ENCODE measurements around the gene OTOP1. TPM values are rescaled to one million over a fixed set of nuclear protein-coding genes. Genes with fewer than 3 reads are reported as not detected.
"Not testable (repeated sequence)": the region's sequence is repeated elsewhere in the genome, so short reads cannot be mapped to it uniquely, and the experiment has no call there.

Gene OTOP1
- total and polyA plus RNA-seq, 9 donors: not detected

DNA sequence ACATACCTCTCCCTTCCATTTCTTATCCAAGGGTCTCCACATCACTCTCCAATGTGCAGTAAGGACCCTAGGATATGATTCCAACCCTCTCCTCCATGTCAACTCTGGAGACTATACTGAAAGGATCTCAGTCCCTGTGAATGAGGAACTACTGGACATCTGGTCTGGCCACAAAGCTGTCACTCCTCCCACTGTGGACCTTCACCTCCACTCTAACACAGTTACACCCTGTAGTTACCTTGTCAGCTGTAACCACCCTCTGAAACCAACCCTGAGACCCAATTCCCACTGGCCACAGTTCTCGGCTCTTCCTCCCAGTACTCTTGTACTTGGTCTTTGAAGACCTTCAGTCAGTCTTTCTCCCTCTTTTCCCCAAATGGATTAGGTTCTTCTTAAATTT is 18.4 kb upstream of the OTOP1 start:
- Histone ChIP-seq H3K9me3 (no peaks in the 10 kb centered on the region), H3K36me3 (no peaks in the 10 kb centered on the region), H3K4me1 (ENCODE audit: insufficient read depth) (peaks cover 9% of the 10 kb centered on the region), H3K4me3 (no peak overlapping the region), H3K27me3 (no peaks in the 10 kb centered on the region), H3K27ac (no peak overlapping the region)
- DNase-seq: no peak
- WGBS, 3 donors: 95 to 97% (median 97%) methylated on average over 1 of the region's 1 CpG
- intact Hi-C loops (cut with DNase I): no loop called here
- TF ChIP-seq EP300 (IDR thresholded peaks at IDR 0.05) (no peak), POLR2A (IDR thresholded peaks at IDR 0.05) (no peak)

DNA sequence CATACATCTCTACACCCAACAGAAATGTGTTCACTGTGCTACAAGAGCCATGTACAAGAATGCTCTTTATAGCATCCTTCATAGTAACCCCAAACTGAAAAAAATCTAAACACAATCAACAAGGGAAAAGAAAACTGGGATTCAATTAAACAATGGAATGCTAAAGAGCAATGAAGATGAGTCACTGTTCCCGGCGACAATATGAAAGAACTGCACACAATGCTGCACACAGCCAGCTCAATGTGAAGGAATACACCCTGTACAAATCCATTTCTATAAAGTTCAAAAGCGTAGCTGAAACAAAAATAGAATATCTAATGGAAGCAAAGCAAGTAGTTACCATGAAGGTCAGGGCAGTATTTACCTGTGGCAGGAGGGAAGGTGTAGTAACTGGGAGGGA is 12.8 kb upstream of the OTOP1 start:
- not testable (repeated sequence) for H3K36me3 ChIP-seq; H3K27me3 ChIP-seq; H3K4me3 ChIP-seq; H3K27ac ChIP-seq; H3K4me1 ChIP-seq (ENCODE audit: insufficient read depth); H3K9me3 ChIP-seq; DNase-seq
- 89 to 95% (median 91%) methylated on average over 3 of the region's 3 CpGs for WGBS, 3 donors
- intact Hi-C loops (cut with DNase I): loop anchor here in 1 of 4 donors (5.0 kb wide), 1 partner anchor 1057 kb away; no protein-coding TSS in a partner anchor

DNA sequence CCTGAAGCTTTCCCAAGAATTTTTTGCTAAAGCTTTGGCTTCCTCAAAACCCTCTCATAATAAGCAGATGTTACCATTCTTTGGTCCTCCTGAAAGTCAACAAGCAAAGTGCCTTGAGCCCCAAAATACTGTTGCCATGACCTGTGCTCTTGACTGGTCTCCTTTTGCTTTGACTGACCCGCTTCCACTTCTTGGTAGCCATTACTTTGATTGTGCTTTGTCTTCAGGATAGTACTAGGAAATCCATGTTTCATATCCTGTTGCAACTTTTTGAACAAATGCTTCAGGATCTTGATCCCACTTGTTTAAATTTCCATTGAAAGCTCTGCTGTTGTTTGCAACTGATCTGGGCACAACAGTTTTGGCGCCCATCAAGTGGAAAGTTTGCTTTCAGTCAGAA is 6.9 kb upstream of the OTOP1 start:
- no peak overlapping the region for H3K4me3 ChIP-seq
- no peaks in the 10 kb centered on the region for H3K36me3 ChIP-seq
- intact Hi-C loops (cut with DNase I): no loop called here
- TF ChIP-seq, protein P1, sequence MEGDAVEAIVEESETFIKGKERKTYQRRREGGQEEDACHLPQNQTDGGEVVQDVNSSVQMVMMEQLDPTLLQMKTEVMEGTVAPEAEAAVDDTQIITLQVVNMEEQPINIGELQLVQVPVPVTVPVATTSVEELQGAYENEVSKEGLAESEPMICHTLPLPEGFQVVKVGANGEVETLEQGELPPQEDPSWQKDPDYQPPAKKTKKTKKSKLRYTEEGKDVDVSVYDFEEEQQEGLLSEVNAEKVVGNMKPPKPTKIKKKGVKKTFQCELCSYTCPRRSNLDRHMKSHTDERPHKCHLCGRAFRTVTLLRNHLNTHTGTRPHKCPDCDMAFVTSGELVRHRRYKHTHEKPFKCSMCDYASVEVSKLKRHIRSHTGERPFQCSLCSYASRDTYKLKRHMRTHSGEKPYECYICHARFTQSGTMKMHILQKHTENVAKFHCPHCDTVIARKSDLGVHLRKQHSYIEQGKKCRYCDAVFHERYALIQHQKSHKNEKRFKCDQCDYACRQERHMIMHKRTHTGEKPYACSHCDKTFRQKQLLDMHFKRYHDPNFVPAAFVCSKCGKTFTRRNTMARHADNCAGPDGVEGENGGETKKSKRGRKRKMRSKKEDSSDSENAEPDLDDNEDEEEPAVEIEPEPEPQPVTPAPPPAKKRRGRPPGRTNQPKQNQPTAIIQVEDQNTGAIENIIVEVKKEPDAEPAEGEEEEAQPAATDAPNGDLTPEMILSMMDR (IDR thresholded peaks at IDR 0.05): no peak
- TF ChIP-seq POLR2A (IDR thresholded peaks at IDR 0.05) (no peak), EP300 (IDR thresholded peaks at IDR 0.05) (no peak)
- DNase-seq: no peak
- no peaks in the 10 kb centered on the region for H3K4me1 ChIP-seq (ENCODE audit: insufficient read depth)
- WGBS, 3 donors: 97 to 99% (median 98%) methylated on average over 2 of the region's 2 CpGs
- H3K9me3 ChIP-seq: no peaks in the 10 kb centered on the region
- no peaks in the 10 kb centered on the region for H3K27me3 ChIP-seq
- H3K27ac ChIP-seq: no peak overlapping the region

DNA sequence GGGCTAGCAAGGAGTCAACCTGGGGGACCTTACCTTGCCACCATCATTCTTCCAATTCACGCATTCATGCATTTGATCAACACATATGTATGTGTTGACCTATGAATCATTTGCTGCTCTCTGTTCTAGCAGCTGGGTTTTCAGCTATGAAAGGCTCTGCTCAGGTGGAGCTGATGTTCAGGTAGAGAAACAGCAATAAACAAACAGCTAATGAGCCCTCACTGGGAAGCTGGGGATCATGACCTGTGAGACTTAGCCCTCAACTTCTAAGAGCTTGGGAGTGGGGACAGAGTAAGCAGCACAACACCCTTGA is 1.6 kb upstream of the OTOP1 start:
- intact Hi-C loops (cut with DNase I): loop anchor here in 1 of 4 donors (1.0 to 5.0 kb wide), 2 partner anchors 46 to 1771 kb away; no protein-coding TSS in a partner anchor
- WGBS, 3 donors: 73 to 82% (median 73%) methylated on average over 1 of the region's 1 CpG
- no peak overlapping the region for H3K27ac ChIP-seq
- H3K36me3 ChIP-seq: no peaks in the 10 kb centered on the region
- TF ChIP-seq EP300 (IDR thresholded peaks at IDR 0.05): no peak
- TF ChIP-seq, protein P1 (IDR thresholded peaks at IDR 0.05): no peak
- no peak for TF ChIP-seq POLR2A (IDR thresholded peaks at IDR 0.05)
- H3K4me3 ChIP-seq: no peak overlapping the region
- no peak for DNase-seq
- peaks cover 0 to 9% of the 10 kb centered on the region in 2 donors for H3K9me3 ChIP-seq
- H3K4me1 ChIP-seq (ENCODE audit: insufficient read depth): no peaks in the 10 kb centered on the region
- H3K27me3 ChIP-seq: no peaks in the 10 kb centered on the region

DNA sequence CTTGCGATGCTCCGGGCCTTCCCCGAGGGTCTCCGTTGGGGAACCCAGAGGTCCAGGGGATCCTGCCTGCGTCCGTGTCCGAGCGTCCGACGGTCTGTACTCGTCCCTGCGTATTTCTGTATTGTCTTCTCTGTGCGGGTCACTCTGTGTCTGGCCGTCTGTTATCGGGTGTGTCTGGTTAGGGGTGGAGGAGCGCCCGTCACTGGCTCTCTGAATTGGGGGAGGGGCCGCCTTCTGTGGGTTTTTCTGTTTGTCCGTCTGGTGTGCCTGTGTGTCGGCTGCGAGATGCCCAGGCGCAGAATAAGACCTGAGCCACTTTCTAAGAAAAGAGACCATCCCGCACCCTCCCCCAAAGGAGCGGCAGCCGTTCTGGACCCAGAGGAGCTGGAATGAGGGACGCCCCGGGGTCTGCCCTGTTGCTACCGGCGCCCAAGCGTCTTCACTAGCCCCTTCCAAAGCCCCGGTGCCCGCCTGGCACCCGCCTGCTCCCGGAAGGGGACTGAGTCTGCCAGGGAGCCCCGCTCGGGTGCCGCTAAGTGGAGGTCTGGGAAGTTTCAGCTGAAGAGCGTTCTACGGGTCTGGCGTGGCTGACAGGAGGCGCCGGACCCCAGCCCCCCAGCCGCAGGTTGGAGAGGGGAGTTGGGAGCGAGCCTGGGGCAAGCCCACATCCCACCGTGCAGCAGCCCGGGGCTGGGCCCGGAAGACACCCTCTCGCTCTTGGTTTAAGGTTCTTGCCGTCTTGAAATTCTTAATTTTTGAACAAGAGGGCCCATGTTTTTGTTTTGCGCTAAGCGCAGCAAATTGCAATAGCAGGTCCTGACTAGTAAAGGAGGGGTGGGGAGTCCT is 1.0 kb upstream of the OTOP1 start:
- H3K4me1 ChIP-seq (ENCODE audit: insufficient read depth): no peaks in the 10 kb centered on the region
- WGBS, 3 donors: 5 to 10% (median 7%) methylated on average over 28 to 51 of the region's 51 CpGs
- TF ChIP-seq, protein P1 (IDR thresholded peaks at IDR 0.05): no peak
- TF ChIP-seq EP300 (IDR thresholded peaks at IDR 0.05) (no peak), POLR2A (IDR thresholded peaks at IDR 0.05) (no peak)
- H3K36me3 ChIP-seq: no peaks in the 10 kb centered on the region
- intact Hi-C loops (cut with DNase I): loop anchor here in 1 of 4 donors (1.0 to 5.0 kb wide), 2 partner anchors 45 to 1770 kb away; no protein-coding TSS in a partner anchor
- H3K9me3 ChIP-seq: peaks cover 0 to 9% of the 10 kb centered on the region in 2 donors
- H3K27me3 ChIP-seq: no peaks in the 10 kb centered on the region
- H3K4me3 ChIP-seq: no peak overlapping the region
- H3K27ac ChIP-seq: no peak overlapping the region
- DNase-seq: no peak
